SK-N-SH (cell line): ENCODE measurements around the gene AATF. TPM values are rescaled to one million over a fixed set of nuclear protein-coding genes. Genes with fewer than 3 reads are reported as not detected.

Experiments used
- CTCF ChIA-PET: fragments of 300-600, 350-600 bp; formaldehyde crosslinking; extraction: SDS; loops from one replicate; lab custom pipeline; 2021; lab: Yijun Ruan, JAX
- POLR2A ChIA-PET: fragments of 350-600 bp; sonication (Branson Sonifier 250); formaldehyde crosslinking; extraction: SDS; loops from one replicate; lab custom pipeline; 2020; ENCODE audit warnings: antibody characterized with exemption, inconsistent platforms; lab: Yijun Ruan, JAX
- DNase-seq: peaks from one replicate; pipeline ENCODE4 v3.0.0; 2012
- H2AFZ ChIP-seq: fragments of 200-600 bp; sonication (generic); 2 replicates; pipeline ENCODE4 v1.8.1; 2016; ENCODE audit warnings: antibody characterized with exemption, mild to moderate bottlenecking, low read depth
- H3F3A ChIP-seq: fragments of 200-600 bp; sonication (generic); replicated peaks from 2 replicates; pipeline ENCODE3; 2016; ENCODE audit warnings: antibody characterized with exemption, mild to moderate bottlenecking; ENCODE audit not compliant: insufficient read depth
- H3K27ac ChIP-seq, 2 experiments: fragments of 200-500 bp in 1 of 2; fragments of 200-600 bp in 1 of 2; sonication (Bioruptor generic) in 1 of 2; sonication (generic), shearing (Covaris generic) in 1 of 2; 2 replicates each; pipeline versions ENCODE4 v1.5.1 to v1.6.1; 2014 to 2016; ENCODE audit warnings: low read depth in 2 of 2, inconsistent platforms in 1 of 2, low read length in 1 of 2, mild to moderate bottlenecking in 1 of 2, mixed read lengths in 1 of 2
- H3K27me3 ChIP-seq: fragments of 200-600 bp; sonication (generic), shearing (Covaris generic); 2 replicates; pipeline ENCODE4 v1.6.1; 2016; ENCODE audit warnings: mixed run types; ENCODE audit not compliant: insufficient read depth
- H3K36me3 ChIP-seq, 2 experiments: fragments of 200-500 bp in 1 of 2; fragments of 200-600 bp in 1 of 2; sonication (Bioruptor generic) in 1 of 2; sonication (generic) in 1 of 2; replicated peaks in 1 of 2; 2 replicates each; pipeline versions ENCODE3 to v1.5.1; 2014 to 2016; ENCODE audit warnings: low read length in 1 of 2, mild to moderate bottlenecking in 1 of 2; ENCODE audit not compliant: insufficient read depth in 2 of 2, control insufficient read depth in 1 of 2
- H3K4me1 ChIP-seq, 2 experiments: fragments of 200-500 bp in 1 of 2; fragments of 200-600 bp in 1 of 2; sonication (Bioruptor generic) in 1 of 2; sonication (generic), shearing (Covaris generic) in 1 of 2; 2 replicates each; pipeline versions ENCODE4 v1.5.1 to v1.6.1; 2014 to 2016; ENCODE audit warnings: low read depth in 1 of 2, low read length in 1 of 2, mixed run types in 1 of 2; ENCODE audit not compliant: insufficient read depth in 2 of 2, control insufficient read depth in 1 of 2
- H3K4me2 ChIP-seq: fragments of 200-600 bp; sonication (generic), shearing (Covaris generic); 2 replicates; pipeline ENCODE4 v1.6.1; 2017; ENCODE audit warnings: mixed run types
- H3K4me3 ChIP-seq, 2 experiments: fragments of 200-500 bp in 1 of 2; fragments of 200-600 bp in 1 of 2; sonication (Bioruptor generic) in 1 of 2; sonication (generic), shearing (Covaris generic) in 1 of 2; 2 replicates each; pipeline versions ENCODE4 v1.5.1 to v1.8.1; 2014 to 2016; ENCODE audit warnings: low read depth in 2 of 2, inconsistent platforms in 1 of 2, low read length in 1 of 2, mild to moderate bottlenecking in 1 of 2, mixed read lengths in 1 of 2, moderate library complexity in 1 of 2
- H3K79me2 ChIP-seq: fragments of 200-600 bp; sonication (generic); 2 replicates; pipeline ENCODE4 v1.8.1; 2017; ENCODE audit warnings: mild to moderate bottlenecking; ENCODE audit not compliant: insufficient read depth
- H3K9ac ChIP-seq: fragments of 200-600 bp; sonication (generic); 2 replicates; pipeline ENCODE4 v1.6.1; 2017; ENCODE audit warnings: mixed run types
- H3K9me2 ChIP-seq: fragments of 200-600 bp; sonication (generic); 2 replicates; pipeline ENCODE4 v1.6.1; 2017; ENCODE audit warnings: mixed run types
- H3K9me3 ChIP-seq: fragments of 200-600 bp; sonication (generic); 2 replicates; pipeline ENCODE4 v1.6.1; 2017; ENCODE audit warnings: mixed run types, mild to moderate bottlenecking, moderate library complexity
- H4K20me1 ChIP-seq: fragments of 200-600 bp; sonication (generic); 2 replicates; pipeline ENCODE4 v1.6.1; 2017; ENCODE audit warnings: mild to moderate bottlenecking, mixed run types; ENCODE audit not compliant: insufficient read depth
- EP300 ChIP-seq, 2 experiments: IDR thresholded peaks; 2 replicates each; pipeline versions ENCODE4 v1.4.0 to v1.6.1; 2012; ENCODE audit warnings: borderline replicate concordance in 1 of 2, low read depth in 1 of 2, low read length in 1 of 2
- GATA2 ChIP-seq: sonication (generic); formaldehyde crosslinking; IDR thresholded peaks from 2 replicates; pipeline ENCODE4 v1.5.0; 2020; ENCODE audit warnings: mild to moderate bottlenecking, missing genetic modification reagents
- POLR2AphosphoS5 ChIP-seq: IDR thresholded peaks from 2 replicates; pipeline ENCODE4 v1.6.1; 2012; ENCODE audit warnings: low read depth, low read length
- RCOR1 ChIP-seq: fragments of 150-350 bp; IDR thresholded peaks from 2 replicates; pipeline ENCODE4 v1.6.1; 2017; ENCODE audit warnings: antibody characterized with exemption, low read length
- TCF12 ChIP-seq: IDR thresholded peaks from 2 replicates; pipeline ENCODE4 v1.4.0; 2012
- WGBS: methylation state at CpG from one replicate; pipeline ENCODE4 v1.1.6; 2017; ENCODE audit warnings: low lambda C conversion rate; 5-methylcytosine and 5-hydroxymethylcytosine counted together
- polyA plus RNA-seq, 3 experiments: library from polyadenylated mRNA; depleted of rRNA; stranded (reverse); fragments of >200 nt; gene quantifications; 2 replicates each; pipeline ENCODE4 v1.2.3, GENCODE V29; 2012
- TF ChIP-seq, protein P1 (sequence below): IDR thresholded peaks from 2 replicates; pipeline ENCODE4; 2012
- TF ChIP-seq, protein P2 (sequence below): fragments of 200-600 bp; sonication (generic); IDR thresholded peaks from 2 replicates; pipeline ENCODE4 v1.6.1; 2017; ENCODE audit warnings: antibody characterized with exemption, mild to moderate bottlenecking, moderate library complexity

Gene AATF
- polyA plus RNA-seq, 1 of the 3 experiments (the other 2 are of a cell fraction): 18.8 TPM

DNA sequence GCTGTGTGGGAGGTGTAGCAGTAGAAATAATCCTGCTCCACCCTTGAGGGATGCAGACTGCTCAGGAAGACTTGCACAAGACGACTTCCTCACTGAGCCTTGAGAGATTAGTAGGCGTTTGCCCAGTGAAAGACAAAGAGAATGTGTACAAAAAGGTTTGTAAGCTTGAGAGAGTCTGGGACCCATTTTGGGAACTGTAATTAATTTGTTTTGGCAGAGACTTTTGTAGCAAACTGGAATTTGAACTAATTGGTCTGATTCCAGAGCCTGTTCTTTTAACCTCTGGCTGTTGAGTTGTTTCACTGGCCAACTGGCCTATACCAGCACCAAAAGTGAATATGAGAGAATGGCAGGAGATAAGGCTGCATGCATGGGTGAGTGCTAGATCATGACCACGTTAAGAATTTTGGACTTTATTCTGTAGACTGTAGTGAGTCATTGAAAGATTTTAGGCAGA lies 75.5 kb downstream of the AATF start:
- Histone ChIP-seq H3K27ac (no peak overlapping the region), H3K4me3 (no peak overlapping the region), H3K4me2 (no peak overlapping the region), H3K27me3 (no peaks in the 10 kb centered on the region), H3K79me2 (no peaks in the 10 kb centered on the region), H2AFZ (no peak overlapping the region), H3F3A (no peaks in the 10 kb centered on the region), H3K4me1 (peaks cover 0 to 3% of the 10 kb centered on the region in 2 experiments; a peak in 2 of 4 replicates), H3K9ac (no peak overlapping the region), H3K9me2 (no peaks in the 10 kb centered on the region), H3K36me3 (peaks cover 12 to 21% of the 10 kb centered on the region in 2 experiments), H4K20me1 (no peaks in the 10 kb centered on the region), H3K9me3 (no peaks in the 10 kb centered on the region)
- ChIA-PET CTCF (no interaction called here), POLR2A (no interaction called here)
- DNase-seq: no peak
- 72% methylated on average over 3 of the region's 3 CpGs for WGBS
- 0 out of 2 replicates have a peak, but pooled peaks have one; percentile 11 for TF ChIP-seq GATA2
- TF ChIP-seq RCOR1: peak; percentile 54; the same call in 1 of the 2 replicates
- no peak for TF ChIP-seq POLR2AphosphoS5
- 0 out of 4 replicates have a peak, but pooled peaks of 1 of the 2 experiments have one; percentile 18 for TF ChIP-seq EP300 (IDR thresholded peaks at IDR 0.05; ENCODE audit: borderline replicate concordance in 1 of 2, low read depth in 1 of 2, low read length in 1 of 2)

DNA sequence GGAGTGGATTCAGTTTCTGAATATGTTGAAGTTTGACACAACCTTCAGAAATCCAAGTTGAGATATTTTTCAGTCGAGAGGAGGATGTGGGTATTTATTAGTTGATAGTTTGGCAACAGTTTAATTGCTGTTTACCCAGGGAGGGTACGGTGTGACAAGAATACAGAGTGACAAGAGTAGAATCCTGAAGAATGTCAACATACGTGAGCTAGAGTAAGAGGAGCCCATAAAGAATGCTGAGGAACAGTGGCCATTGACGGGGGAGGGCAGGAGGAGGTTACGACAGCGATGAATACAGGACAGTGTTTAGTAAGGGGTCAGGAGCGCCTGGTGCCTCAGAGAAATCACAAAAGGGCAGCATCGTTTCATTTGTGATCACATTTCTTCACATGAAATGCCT lies 76.5 kb downstream of the AATF start:
- WGBS: 94% methylated on average over 8 of the region's 8 CpGs
- Histone ChIP-seq H3K4me1 (peaks cover 0 to 3% of the 10 kb centered on the region in 2 experiments; a peak in 2 of 4 replicates), H3K4me3 (no peak overlapping the region), H3K9me2 (no peaks in the 10 kb centered on the region), H3K79me2 (no peaks in the 10 kb centered on the region), H3F3A (no peaks in the 10 kb centered on the region), H3K4me2 (no peak overlapping the region), H4K20me1 (no peaks in the 10 kb centered on the region), H2AFZ (no peak overlapping the region), H3K27me3 (no peaks in the 10 kb centered on the region), H3K9me3 (no peaks in the 10 kb centered on the region), H3K27ac (no peak overlapping the region), H3K9ac (no peak overlapping the region), H3K36me3 (peaks cover 12 to 16% of the 10 kb centered on the region in 2 experiments)
- TF ChIP-seq, protein P1, sequence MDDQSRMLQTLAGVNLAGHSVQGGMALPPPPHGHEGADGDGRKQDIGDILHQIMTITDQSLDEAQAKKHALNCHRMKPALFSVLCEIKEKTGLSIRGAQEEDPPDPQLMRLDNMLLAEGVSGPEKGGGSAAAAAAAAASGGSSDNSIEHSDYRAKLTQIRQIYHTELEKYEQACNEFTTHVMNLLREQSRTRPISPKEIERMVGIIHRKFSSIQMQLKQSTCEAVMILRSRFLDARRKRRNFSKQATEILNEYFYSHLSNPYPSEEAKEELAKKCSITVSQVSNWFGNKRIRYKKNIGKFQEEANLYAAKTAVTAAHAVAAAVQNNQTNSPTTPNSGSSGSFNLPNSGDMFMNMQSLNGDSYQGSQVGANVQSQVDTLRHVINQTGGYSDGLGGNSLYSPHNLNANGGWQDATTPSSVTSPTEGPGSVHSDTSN: no peak
- no peak for TF ChIP-seq TCF12
- TF ChIP-seq, protein P2, sequence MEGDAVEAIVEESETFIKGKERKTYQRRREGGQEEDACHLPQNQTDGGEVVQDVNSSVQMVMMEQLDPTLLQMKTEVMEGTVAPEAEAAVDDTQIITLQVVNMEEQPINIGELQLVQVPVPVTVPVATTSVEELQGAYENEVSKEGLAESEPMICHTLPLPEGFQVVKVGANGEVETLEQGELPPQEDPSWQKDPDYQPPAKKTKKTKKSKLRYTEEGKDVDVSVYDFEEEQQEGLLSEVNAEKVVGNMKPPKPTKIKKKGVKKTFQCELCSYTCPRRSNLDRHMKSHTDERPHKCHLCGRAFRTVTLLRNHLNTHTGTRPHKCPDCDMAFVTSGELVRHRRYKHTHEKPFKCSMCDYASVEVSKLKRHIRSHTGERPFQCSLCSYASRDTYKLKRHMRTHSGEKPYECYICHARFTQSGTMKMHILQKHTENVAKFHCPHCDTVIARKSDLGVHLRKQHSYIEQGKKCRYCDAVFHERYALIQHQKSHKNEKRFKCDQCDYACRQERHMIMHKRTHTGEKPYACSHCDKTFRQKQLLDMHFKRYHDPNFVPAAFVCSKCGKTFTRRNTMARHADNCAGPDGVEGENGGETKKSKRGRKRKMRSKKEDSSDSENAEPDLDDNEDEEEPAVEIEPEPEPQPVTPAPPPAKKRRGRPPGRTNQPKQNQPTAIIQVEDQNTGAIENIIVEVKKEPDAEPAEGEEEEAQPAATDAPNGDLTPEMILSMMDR: no peak
- CTCF ChIA-PET: no interaction called here
- POLR2A ChIA-PET: no interaction called here
- no peak for DNase-seq
